ENCODE measurements around the gene PRSS57.

- TF ChIP-seq, protein P1, sequence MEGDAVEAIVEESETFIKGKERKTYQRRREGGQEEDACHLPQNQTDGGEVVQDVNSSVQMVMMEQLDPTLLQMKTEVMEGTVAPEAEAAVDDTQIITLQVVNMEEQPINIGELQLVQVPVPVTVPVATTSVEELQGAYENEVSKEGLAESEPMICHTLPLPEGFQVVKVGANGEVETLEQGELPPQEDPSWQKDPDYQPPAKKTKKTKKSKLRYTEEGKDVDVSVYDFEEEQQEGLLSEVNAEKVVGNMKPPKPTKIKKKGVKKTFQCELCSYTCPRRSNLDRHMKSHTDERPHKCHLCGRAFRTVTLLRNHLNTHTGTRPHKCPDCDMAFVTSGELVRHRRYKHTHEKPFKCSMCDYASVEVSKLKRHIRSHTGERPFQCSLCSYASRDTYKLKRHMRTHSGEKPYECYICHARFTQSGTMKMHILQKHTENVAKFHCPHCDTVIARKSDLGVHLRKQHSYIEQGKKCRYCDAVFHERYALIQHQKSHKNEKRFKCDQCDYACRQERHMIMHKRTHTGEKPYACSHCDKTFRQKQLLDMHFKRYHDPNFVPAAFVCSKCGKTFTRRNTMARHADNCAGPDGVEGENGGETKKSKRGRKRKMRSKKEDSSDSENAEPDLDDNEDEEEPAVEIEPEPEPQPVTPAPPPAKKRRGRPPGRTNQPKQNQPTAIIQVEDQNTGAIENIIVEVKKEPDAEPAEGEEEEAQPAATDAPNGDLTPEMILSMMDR (conservative IDR thresholded peaks at IDR 0.05), result no peak
- TF ChIP-seq ZFX (IDR thresholded peaks at IDR 0.05), result no peak
Measured at GRCh38 chr19:644363-644762, 50.9 kb downstream of the PRSS57 start.

Measured in C4-2B (cell line).